ENCODE results near the gene UBFD1. TPM values are rescaled to one million over a fixed set of nuclear protein-coding genes. Genes with fewer than 3 reads are reported as not detected.

The UBFD1 gene
- total RNA-seq, 1 experiment from 2014 or later, result 89.6 TPM

- intact Hi-C loops (cut with micrococcal nuclease), result no loop called here
- Histone ChIP-seq H3K9me2 (ENCODE audit: insufficient read depth) (no peaks in the 10 kb centered on the region), H3K27ac (ENCODE audit: low read depth, low read length) (no peak overlapping the region), H3K4me3 (replicated peaks in 1 of 2; ENCODE audit: low read depth in 1 of 2, low read length in 2 of 2) (no peak overlapping the region), H4K20me1 (ENCODE audit: insufficient read depth) (no peaks in the 10 kb centered on the region), H2AFZ (ENCODE audit: low read depth, low read length, poor library complexity, severe bottlenecking) (no peak overlapping the region), H3K4me1 (ENCODE audit: control insufficient read depth in 1 of 2, insufficient read depth in 2 of 2, low read length in 2 of 2) (no peaks in the 10 kb centered on the region), H3K9me3 (ENCODE audit: control insufficient read depth in 1 of 2, insufficient read depth in 1 of 2, low read depth in 1 of 2, low read length in 2 of 2) (no peaks in the 10 kb centered on the region), H3K36me3 (ENCODE audit: control insufficient read depth in 1 of 2, insufficient read depth in 2 of 2, low read length in 2 of 2) (peaks cover 7 to 26% of the 10 kb centered on the region in 2 experiments; a peak in 3 of 4 replicates), H3K4me2 (ENCODE audit: low read length) (no peak overlapping the region), H3K27me3 (ENCODE audit: insufficient read depth, low read length) (no peaks in the 10 kb centered on the region), H3K79me2 (ENCODE audit: insufficient read depth, low read length) (no peaks in the 10 kb centered on the region), H3K9ac (ENCODE audit: low read length) (no peak overlapping the region)
- DNase-seq (ENCODE audit: low read depth, low spot score), result no peak
- RAD21 ChIA-PET (ENCODE audit: low non-redundant PET in 1 of 2, low total read pairs in 2 of 2, uncharacterized antibody in 2 of 2, unreplicated experiment in 2 of 2), result no interaction called here
- ATAC-seq, result no peak
- TF ChIP-seq REST (IDR thresholded peaks at IDR 0.05; ENCODE audit: low read depth) (no peak), EGR1 (IDR thresholded peaks at IDR 0.05; ENCODE audit: low read depth) (no peak), SP1 (IDR thresholded peaks at IDR 0.05; ENCODE audit: low read depth) (no peak), CTCF (IDR thresholded peaks at IDR 0.05 in 2 of 3, conservative IDR thresholded peaks at IDR 0.05 in 1 of 3; ENCODE audit: borderline replicate concordance in 1 of 3, insufficient read depth in 1 of 3, low read depth in 2 of 3, low read length in 2 of 3) (no peak), SIN3A (IDR thresholded peaks at IDR 0.05; ENCODE audit: low read depth) (no peak), MAX (IDR thresholded peaks at IDR 0.05) (no peak), ELF1 (IDR thresholded peaks at IDR 0.05; ENCODE audit: borderline replicate concordance, low read depth) (no peak)
- no TSS peak for BruUV-seq (replicated peaks)
- CTCF ChIA-PET, result no interaction called here
- POLR2A ChIA-PET, result no interaction called here
Observed at GRCh38 chr16:23518435-23518891, 39.1 kb upstream of the UBFD1 start.

All from HCT116 (cell line).